ENCODE data around the gene MED25. TPM values are rescaled to one million over a fixed set of nuclear protein-coding genes. Genes with fewer than 3 reads are reported as not detected.

MED25 gene
- total RNA-seq, 3 donors from 2014 or later: 16.3 to 27.5 (median 20.6) TPM

GRCh38 chr19:49845414-49845813, 27.3 kb downstream of the MED25 start:
- Histone ChIP-seq H3K4me3 (no peak overlapping the region), H3K36me3 (no peaks in the 10 kb centered on the region), H3K27ac (no peak overlapping the region), H3K4me1 (no peaks in the 10 kb centered on the region), H3K27me3 (no peaks in the 10 kb centered on the region), H3K9me3 (no peaks in the 10 kb centered on the region)
- intact Hi-C loops (cut with DNase I; ENCODE audit: low total_unique reads): no loop called here
- DNase-seq (ENCODE audit: low spot score in 2 of 2): no peak
- TF ChIP-seq CTCF (IDR thresholded peaks at IDR 0.05): no peak
- no peak for TF ChIP-seq POLR2AphosphoS5 (IDR thresholded peaks at IDR 0.05)
- no peak for TF ChIP-seq POLR2A (IDR thresholded peaks at IDR 0.05)

GRCh38 chr19:49846408-49846807, 28.3 kb downstream of the MED25 start:
- no peak overlapping the region for H3K4me3 ChIP-seq
- no peak overlapping the region for H3K27ac ChIP-seq
- no peak for DNase-seq (ENCODE audit: low spot score in 2 of 2)
- no peak for TF ChIP-seq POLR2AphosphoS5 (IDR thresholded peaks at IDR 0.05)
- TF ChIP-seq CTCF (IDR thresholded peaks at IDR 0.05): no peak
- no peak for TF ChIP-seq POLR2A (IDR thresholded peaks at IDR 0.05)
- H3K9me3 ChIP-seq: no peaks in the 10 kb centered on the region
- no peaks in the 10 kb centered on the region for H3K4me1 ChIP-seq
- no peaks in the 10 kb centered on the region for H3K36me3 ChIP-seq
- H3K27me3 ChIP-seq: no peaks in the 10 kb centered on the region
- intact Hi-C loops (cut with DNase I; ENCODE audit: low total_unique reads): no loop called here

GRCh38 chr19:49847731-49848696, 29.9 kb downstream of the MED25 start:
- no peaks in the 10 kb centered on the region for H3K9me3 ChIP-seq
- no peak for TF ChIP-seq POLR2A (IDR thresholded peaks at IDR 0.05)
- TF ChIP-seq CTCF (IDR thresholded peaks at IDR 0.05): no peak
- no peak for TF ChIP-seq POLR2AphosphoS5 (IDR thresholded peaks at IDR 0.05)
- DNase-seq (ENCODE audit: low spot score in 2 of 2): no peak
- H3K27me3 ChIP-seq: no peaks in the 10 kb centered on the region
- H3K27ac ChIP-seq: no peak overlapping the region
- H3K4me3 ChIP-seq: no peak overlapping the region
- intact Hi-C loops (cut with DNase I; ENCODE audit: low total_unique reads): no loop called here
- H3K36me3 ChIP-seq: no peaks in the 10 kb centered on the region
- peaks cover 0 to 9% of the 10 kb centered on the region in 2 donors for H3K4me1 ChIP-seq

- DNase-seq (ENCODE audit: low spot score in 2 of 2): no peak
- Histone ChIP-seq H3K27ac (no peak overlapping the region), H3K4me1 (peaks cover 0 to 9% of the 10 kb centered on the region in 2 donors), H3K27me3 (no peaks in the 10 kb centered on the region), H3K36me3 (no peaks in the 10 kb centered on the region), H3K4me3 (no peak overlapping the region), H3K9me3 (no peaks in the 10 kb centered on the region)
- intact Hi-C loops (cut with DNase I; ENCODE audit: low total_unique reads): no loop called here
- TF ChIP-seq CTCF (IDR thresholded peaks at IDR 0.05): no peak
- no peak for TF ChIP-seq POLR2AphosphoS5 (IDR thresholded peaks at IDR 0.05)
- TF ChIP-seq POLR2A (IDR thresholded peaks at IDR 0.05): no peak
These were observed 30.8 kb downstream of the MED25 start for GRCh38 chr19:49848938-49849337.
